ENCODE data around the gene PRR5L. TPM values are rescaled to one million over a fixed set of nuclear protein-coding genes. Genes with fewer than 3 reads are reported as not detected.
A peak's percentile ranks its signal among the peaks of the same experiment; 100 is the strongest.

Gene PRR5L
- total and polyA plus RNA-seq, 9 of the 15 experiments (the other 6 are each of a cell fraction or from before 2014, with no cell fraction given), result 0.11 to 0.60 (median 0.36) TPM; not detected in 2

- Histone ChIP-seq H3K36me3 (ENCODE audit: control insufficient read depth, insufficient read depth, low read length) (no peaks in the 10 kb centered on the region), H3K27me3 (ENCODE audit: control insufficient read depth in 2 of 2, insufficient read depth in 2 of 2, low read length in 2 of 2) (no peaks in the 10 kb centered on the region), H3K4me3 (no peak overlapping the region), H3K27ac (ENCODE audit: extremely low read depth, low read depth, low read length) (no peak overlapping the region), H2AFZ (ENCODE audit: low read depth, low read length) (peak overlapping the region; percentile 22; the same call in 1 of the 2 replicates), H4K20me1 (replicated peaks; ENCODE audit: control insufficient read depth, insufficient read depth, low read length) (no peaks in the 10 kb centered on the region), H3K79me2 (ENCODE audit: control insufficient read depth, insufficient read depth, low read length) (no peaks in the 10 kb centered on the region), H3K4me1 (replicated peaks in 1 of 2; ENCODE audit: control insufficient read depth in 2 of 2, insufficient read depth in 2 of 2, low read length in 2 of 2) (peaks cover 0 to 4% of the 10 kb centered on the region in 2 experiments; a peak in 3 of 5 replicates), H3K9ac (ENCODE audit: insufficient read depth in 1 of 2, low read depth in 2 of 2, low read length in 2 of 2) (no peak overlapping the region), H3K9me1 (ENCODE audit: control insufficient read depth, insufficient read depth, low read length) (no peaks in the 10 kb centered on the region), H3K4me2 (ENCODE audit: insufficient read depth, low read length) (no peak overlapping the region), H3K9me3 (replicated peaks; ENCODE audit: control insufficient read depth, insufficient read depth, low read depth, low read length) (no peaks in the 10 kb centered on the region)
- WGBS (ENCODE audit: insufficient coverage, low coverage, missing lambda C conversion rate), result 36% methylated on average over 11 of the region's 11 CpGs
- no peak for DNase-seq (ENCODE audit: extremely low read depth in 1 of 4, low spot score in 3 of 4)
- no TSS peak for BruUV-seq (replicated peaks)
- intact Hi-C loops (cut with micrococcal nuclease), result no loop called here
- POLR2A ChIA-PET, result interaction anchor here (0.5 to 1.2 kb wide), 4 partner anchors 8 to 81 kb away, joined by 3 to 4 read pairs (median 3); no protein-coding TSS in a partner anchor
- FAIRE-seq, result no peak
- no peak for TF ChIP-seq CCAR2 (IDR thresholded peaks at IDR 0.05; ENCODE audit: low read depth, low read length)
- TF ChIP-seq ZNF780A (CRISPR knock-in tag; IDR thresholded peaks at IDR 0.05), result no peak
- TF ChIP-seq MTA1 (IDR thresholded peaks at IDR 0.05; ENCODE audit: borderline replicate concordance), result no peak
- CTCF ChIA-PET (ENCODE audit: low intra/inter-chr PET ratio), result no interaction called here
- in situ Hi-C loops (cut with MboI), result no loop called here
- no peak for ATAC-seq
Measured at GRCh38 chr11:36402568-36403170, 106.6 kb downstream of the PRR5L start.

GRCh38 chr11:36403661-36404060, 107.6 kb downstream of the PRR5L start:
- WGBS (ENCODE audit: insufficient coverage, low coverage, missing lambda C conversion rate), result 64% methylated on average over 1 of the region's 1 CpG
- in situ Hi-C loops (cut with MboI) (no loop called here), intact Hi-C loops (cut with micrococcal nuclease) (no loop called here)
- ChIA-PET CTCF (ENCODE audit: low intra/inter-chr PET ratio) (no interaction called here), POLR2A (interaction anchor here (0.8 to 1.2 kb wide), 2 partner anchors 13 to 27 kb away, joined by 3 to 4 read pairs; no protein-coding TSS in a partner anchor)
- Histone ChIP-seq H3K27ac (ENCODE audit: extremely low read depth, low read depth, low read length) (no peak overlapping the region), H3K9ac (ENCODE audit: insufficient read depth in 1 of 2, low read depth in 2 of 2, low read length in 2 of 2) (no peak overlapping the region), H3K9me3 (replicated peaks; ENCODE audit: control insufficient read depth, insufficient read depth, low read depth, low read length) (no peaks in the 10 kb centered on the region), H3K36me3 (ENCODE audit: control insufficient read depth, insufficient read depth, low read length) (no peaks in the 10 kb centered on the region), H3K4me1 (replicated peaks in 1 of 2; ENCODE audit: control insufficient read depth in 2 of 2, insufficient read depth in 2 of 2, low read length in 2 of 2) (peaks cover 0 to 7% of the 10 kb centered on the region in 2 experiments; a peak in 2 of 5 replicates), H3K4me3 (no peak overlapping the region), H3K4me2 (ENCODE audit: insufficient read depth, low read length) (no peak overlapping the region), H4K20me1 (replicated peaks; ENCODE audit: control insufficient read depth, insufficient read depth, low read length) (no peaks in the 10 kb centered on the region), H3K79me2 (ENCODE audit: control insufficient read depth, insufficient read depth, low read length) (no peaks in the 10 kb centered on the region), H3K27me3 (ENCODE audit: control insufficient read depth in 2 of 2, insufficient read depth in 2 of 2, low read length in 2 of 2) (no peaks in the 10 kb centered on the region), H3K9me1 (ENCODE audit: control insufficient read depth, insufficient read depth, low read length) (no peaks in the 10 kb centered on the region), H2AFZ (ENCODE audit: low read depth, low read length) (no peak overlapping the region)
- ATAC-seq, result no peak
- FAIRE-seq, result no peak
- no TSS peak for BruUV-seq (replicated peaks)
- DNase-seq (ENCODE audit: extremely low read depth in 1 of 4, low spot score in 3 of 4), result no peak
- no peak for TF ChIP-seq TCFL5 (CRISPR knock-in tag; conservative IDR thresholded peaks at IDR 0.05)
- no peak for TF ChIP-seq ZNF143 (CRISPR knock-in tag; IDR thresholded peaks at IDR 0.05)
- TF ChIP-seq ZNF77 (CRISPR knock-in tag; IDR thresholded peaks at IDR 0.05), result no peak
- TF ChIP-seq NFIX (CRISPR knock-in tag; IDR thresholded peaks at IDR 0.05; ENCODE audit: low read depth), result no peak
- no peak for TF ChIP-seq CTCFL (IDR thresholded peaks at IDR 0.05; ENCODE audit: borderline replicate concordance, insufficient read depth, low read depth, low read length, poor library complexity, severe bottlenecking)
- TF ChIP-seq PTTG1 (tag; IDR thresholded peaks at IDR 0.05; ENCODE audit: low read depth), result no peak
- TF ChIP-seq ZNF780A (CRISPR knock-in tag; IDR thresholded peaks at IDR 0.05), result no peak
- TF ChIP-seq FOS (IDR thresholded peaks at IDR 0.05; ENCODE audit: extremely low read depth, insufficient read length), result no peak
- no peak for TF ChIP-seq ZBTB1 (CRISPR knock-in tag; IDR thresholded peaks at IDR 0.05; ENCODE audit: borderline replicate concordance, low read depth)
- no peak for TF ChIP-seq ZNF282 (CRISPR knock-in tag; IDR thresholded peaks at IDR 0.05)

Measured in K562 (cell line).